Retina (tissue), 1 donor: ENCODE measurements around the gene ABCC6.
"Not testable (repeated sequence)": the region's sequence is repeated elsewhere in the genome, so short reads cannot be mapped to it uniquely, and the experiment has no call there.

Source experiments
- DNase-seq: peaks from one replicate; pipeline ENCODE4 v3.0.0-alpha.2; 2016

The ABCC6 gene

GRCh38 chr16:16158082-16158658, 65.1 kb downstream of the ABCC6 start:
- DNase-seq, result no peak

- no peak for DNase-seq
Measured at GRCh38 chr16:16157166-16157565, 66.1 kb downstream of the ABCC6 start.

- DNase-seq, result no peak
Measured at GRCh38 chr16:16155234-16155633, 68.1 kb downstream of the ABCC6 start.

GRCh38 chr16:16154281-16154951, 68.9 kb downstream of the ABCC6 start:
- no peak for DNase-seq

- DNase-seq, result not testable (repeated sequence)
Measured at GRCh38 chr16:16153000-16153399, 70.3 kb downstream of the ABCC6 start.

- no peak for DNase-seq
Measured at GRCh38 chr16:16151315-16151714, 72.0 kb downstream of the ABCC6 start.

GRCh38 chr16:16150878-16151152, 72.5 kb downstream of the ABCC6 start:
- DNase-seq, result no peak

GRCh38 chr16:16150117-16150877, 73.0 kb downstream of the ABCC6 start:
- no peak for DNase-seq

GRCh38 chr16:16149710-16150116, 73.6 kb downstream of the ABCC6 start:
- DNase-seq, result no peak

GRCh38 chr16:16148755-16149154, 74.5 kb downstream of the ABCC6 start:
- DNase-seq, result no peak

GRCh38 chr16:16148000-16148599, 75.2 kb downstream of the ABCC6 start:
- not testable (repeated sequence) for DNase-seq

GRCh38 chr16:16147316-16147999, 75.8 kb downstream of the ABCC6 start:
- DNase-seq, result no peak

GRCh38 chr16:16146380-16147315, 76.6 kb downstream of the ABCC6 start:
- DNase-seq, result no peak

- DNase-seq, result no peak
Measured at GRCh38 chr16:16145286-16145685, 78.0 kb downstream of the ABCC6 start.

- DNase-seq, result no peak
Measured at GRCh38 chr16:16144416-16144815, 78.9 kb downstream of the ABCC6 start.

- no peak for DNase-seq
Measured at GRCh38 chr16:16143931-16144330, 79.4 kb downstream of the ABCC6 start.

GRCh38 chr16:16143038-16143763, 80.1 kb downstream of the ABCC6 start:
- no peak for DNase-seq

- DNase-seq, result no peak
Measured at GRCh38 chr16:16141784-16142396, 81.4 kb downstream of the ABCC6 start.

GRCh38 chr16:16141141-16141540, 82.2 kb downstream of the ABCC6 start:
- no peak for DNase-seq

GRCh38 chr16:16140537-16140936, 82.8 kb downstream of the ABCC6 start:
- no peak for DNase-seq

- DNase-seq, result no peak
Measured at GRCh38 chr16:16139806-16140205, 83.5 kb downstream of the ABCC6 start.
